ENCODE results near the gene PPFIBP1.

Gene PPFIBP1

GRCh38 chr12:27614866-27615265, 90.9 kb downstream of the PPFIBP1 start:
- no peak for DNase-seq (ENCODE audit: low read depth)
- no peak for TF ChIP-seq CTCF (conservative IDR thresholded peaks at IDR 0.05; ENCODE audit: low read depth, low read length)
- no peak overlapping the region for H3K4me3 ChIP-seq (ENCODE audit: low read depth, low read length)

GRCh38 chr12:27615331-27615891, 91.4 kb downstream of the PPFIBP1 start:
- DNase-seq (ENCODE audit: low read depth), result no peak
- TF ChIP-seq CTCF (conservative IDR thresholded peaks at IDR 0.05; ENCODE audit: low read depth, low read length), result no peak
- H3K4me3 ChIP-seq (ENCODE audit: low read depth, low read length), result no peak overlapping the region

GRCh38 chr12:27616356-27617142, 92.5 kb downstream of the PPFIBP1 start:
- TF ChIP-seq CTCF (conservative IDR thresholded peaks at IDR 0.05; ENCODE audit: low read depth, low read length), result no peak
- H3K4me3 ChIP-seq (ENCODE audit: low read depth, low read length), result no peak overlapping the region
- no peak for DNase-seq (ENCODE audit: low read depth)

GRCh38 chr12:27618836-27619235, 94.8 kb downstream of the PPFIBP1 start:
- no peak for DNase-seq (ENCODE audit: low read depth)
- TF ChIP-seq CTCF (conservative IDR thresholded peaks at IDR 0.05; ENCODE audit: low read depth, low read length), result no peak
- H3K4me3 ChIP-seq (ENCODE audit: low read depth, low read length), result no peak overlapping the region

GRCh38 chr12:27619308-27619707, 95.3 kb downstream of the PPFIBP1 start:
- H3K4me3 ChIP-seq (ENCODE audit: low read depth, low read length), result no peak overlapping the region
- DNase-seq (ENCODE audit: low read depth), result peak; percentile 86
- no peak for TF ChIP-seq CTCF (conservative IDR thresholded peaks at IDR 0.05; ENCODE audit: low read depth, low read length)

GRCh38 chr12:27620121-27620520, 96.1 kb downstream of the PPFIBP1 start:
- TF ChIP-seq CTCF (conservative IDR thresholded peaks at IDR 0.05; ENCODE audit: low read depth, low read length), result no peak
- no peak overlapping the region for H3K4me3 ChIP-seq (ENCODE audit: low read depth, low read length)
- no peak for DNase-seq (ENCODE audit: low read depth)
